ENCODE results near the gene CAV1. TPM values are rescaled to one million over a fixed set of nuclear protein-coding genes. Genes with fewer than 3 reads are reported as not detected.
A peak's percentile ranks its signal among the peaks of the same experiment; 100 is the strongest.

The CAV1 gene
- total RNA-seq, 1 experiment from 2014 or later: 20.2 TPM

DNA sequence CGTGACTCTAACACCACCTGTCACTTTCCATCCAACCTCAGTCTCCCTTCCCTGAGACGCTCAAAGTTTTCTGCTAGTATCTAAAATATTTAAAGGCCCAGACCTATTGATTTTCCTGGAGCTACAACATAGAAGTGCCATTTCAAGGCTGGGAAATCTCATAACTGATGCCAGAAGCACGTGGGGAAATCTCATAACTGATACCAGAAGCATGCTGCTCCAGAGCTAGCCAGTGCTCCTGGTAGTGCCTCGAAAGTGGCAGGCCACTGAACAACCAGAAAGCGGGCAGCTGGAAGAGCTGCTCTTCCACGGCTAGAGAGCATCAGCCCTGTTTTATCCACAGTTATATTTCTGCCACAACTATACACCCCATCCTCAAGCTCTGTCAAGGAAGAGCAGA, 72.5 kb downstream of the CAV1 start:
- H3T11ph ChIP-seq (ENCODE audit: low read length): no peak overlapping the region
- Mint-ChIP-seq H3K9me3 (no peaks in the 10 kb centered on the region), H3K27ac (peak overlapping the region in 1 of 3 experiments; percentile 17; a peak in 1 of 7 replicates), H3K36me3 (ENCODE audit: insufficient read depth in 1 of 3, low read depth in 3 of 3) (no peaks in the 10 kb centered on the region), H3K27me3 (ENCODE audit: low read depth) (no peaks in the 10 kb centered on the region), H3K4me3 (no peak overlapping the region), H3K4me1 (peaks cover 11 to 13% of the 10 kb centered on the region in 2 experiments)
- H3K4me1 ChIP-seq (ENCODE audit: insufficient read depth, low read length): no peaks in the 10 kb centered on the region; the same call in 1 of the 2 replicates
- no peak overlapping the region for H3K27ac ChIP-seq (ENCODE audit: insufficient read length, low read depth, low read length)
- H2BK12ac ChIP-seq (ENCODE audit: insufficient read length, low read depth, low read length): no peak overlapping the region
- no peak overlapping the region for H3K23ac ChIP-seq (ENCODE audit: insufficient read length, low read depth, low read length)
- no peaks in the 10 kb centered on the region for H3K79me2 ChIP-seq (ENCODE audit: insufficient read depth, low read length)
- WGBS (ENCODE audit: extremely low coverage, insufficient read length, low lambda C conversion rate): no CpG with 5 or more reads among the region's 6 CpGs
- no peak overlapping the region for H3K4me2 ChIP-seq (ENCODE audit: insufficient read depth, insufficient read length, low read length)
- DNase-seq: no peak
- TF ChIP-seq, protein P1, sequence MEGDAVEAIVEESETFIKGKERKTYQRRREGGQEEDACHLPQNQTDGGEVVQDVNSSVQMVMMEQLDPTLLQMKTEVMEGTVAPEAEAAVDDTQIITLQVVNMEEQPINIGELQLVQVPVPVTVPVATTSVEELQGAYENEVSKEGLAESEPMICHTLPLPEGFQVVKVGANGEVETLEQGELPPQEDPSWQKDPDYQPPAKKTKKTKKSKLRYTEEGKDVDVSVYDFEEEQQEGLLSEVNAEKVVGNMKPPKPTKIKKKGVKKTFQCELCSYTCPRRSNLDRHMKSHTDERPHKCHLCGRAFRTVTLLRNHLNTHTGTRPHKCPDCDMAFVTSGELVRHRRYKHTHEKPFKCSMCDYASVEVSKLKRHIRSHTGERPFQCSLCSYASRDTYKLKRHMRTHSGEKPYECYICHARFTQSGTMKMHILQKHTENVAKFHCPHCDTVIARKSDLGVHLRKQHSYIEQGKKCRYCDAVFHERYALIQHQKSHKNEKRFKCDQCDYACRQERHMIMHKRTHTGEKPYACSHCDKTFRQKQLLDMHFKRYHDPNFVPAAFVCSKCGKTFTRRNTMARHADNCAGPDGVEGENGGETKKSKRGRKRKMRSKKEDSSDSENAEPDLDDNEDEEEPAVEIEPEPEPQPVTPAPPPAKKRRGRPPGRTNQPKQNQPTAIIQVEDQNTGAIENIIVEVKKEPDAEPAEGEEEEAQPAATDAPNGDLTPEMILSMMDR (conservative IDR thresholded peaks at IDR 0.05): no peak
- no peaks in the 10 kb centered on the region for H4K20me1 ChIP-seq (ENCODE audit: control insufficient read depth, insufficient read depth, insufficient read length)
- H2BK20ac ChIP-seq (ENCODE audit: low read depth, low read length, poor library complexity, severe bottlenecking): no peak overlapping the region
- H4K5ac ChIP-seq (ENCODE audit: insufficient read length, low read depth, low read length): no peak overlapping the region
- no peaks in the 10 kb centered on the region for H3K27me3 ChIP-seq (ENCODE audit: insufficient read depth, low read length)
- no peak overlapping the region for H2BK120ac ChIP-seq (ENCODE audit: low read depth, low read length, poor library complexity, severe bottlenecking)
- no peak overlapping the region for H2AFZ ChIP-seq (ENCODE audit: low read length)
- H3K9me3 ChIP-seq (ENCODE audit: control insufficient read depth, low read depth, low read length): no peaks in the 10 kb centered on the region
- no peak overlapping the region for H3K56ac ChIP-seq (ENCODE audit: insufficient read length, low read depth, low read length)
- no peak overlapping the region for H3K4ac ChIP-seq (ENCODE audit: low read depth, low read length)
- H4K91ac ChIP-seq (ENCODE audit: insufficient read length, low read depth, low read length): no peak overlapping the region
- H4K8ac ChIP-seq (replicated peaks; ENCODE audit: insufficient read length, low read depth, low read length): no peak overlapping the region
- no peaks in the 10 kb centered on the region for H3K79me1 ChIP-seq (ENCODE audit: insufficient read depth, low read depth, low read length, poor library complexity, severe bottlenecking)
- no peak overlapping the region for H2BK5ac ChIP-seq (ENCODE audit: insufficient read length, low read length)
- no peak overlapping the region for H3K9ac ChIP-seq (ENCODE audit: extremely low read depth, insufficient read length, low read length)
- H3K18ac ChIP-seq (ENCODE audit: insufficient read length, low read depth, low read length): no peak overlapping the region
- H2AK5ac ChIP-seq (ENCODE audit: insufficient read length, low read length): no peak overlapping the region
- H3K14ac ChIP-seq (ENCODE audit: insufficient read depth, low read length): no peak overlapping the region
- H2BK15ac ChIP-seq (ENCODE audit: low read depth, low read length): no peak overlapping the region
- no peaks in the 10 kb centered on the region for H3K23me2 ChIP-seq (ENCODE audit: insufficient read length, low read depth, low read length, poor library complexity, severe bottlenecking)

Measured in H9 (cell line).